RWPE1 (cell line): ENCODE data around the gene ALDOA.

ENCODE experiments used
- CTCF ChIA-PET: fragments of 350-600 bp; sonication (Branson Sonifier 250); formaldehyde crosslinking; extraction: SDS; loops from one replicate; lab custom pipeline; 2021; lab: Yijun Ruan, JAX
- POLR2A ChIA-PET: fragments of 400-600 bp; formaldehyde crosslinking; extraction: SDS; loops from one replicate; lab custom pipeline; 2020; ENCODE audit warnings: antibody characterized with exemption; ENCODE audit not compliant: low non-redundant PET; lab: Yijun Ruan, JAX
- DNase-seq: peaks from one replicate; pipeline ENCODE4 v3.0.0; 2012; ENCODE audit warnings: low spot score
- H3K27ac ChIP-seq: fragments of 450-650 bp; 2 replicates; pipeline ENCODE4 v1.5.1; 2017
- CTCF ChIP-seq: fragments of 450-650 bp; conservative IDR thresholded peaks from 2 replicates; pipeline ENCODE4 v1.5.1; 2017; ENCODE audit warnings: low read depth, mild to moderate bottlenecking

The ALDOA gene

GRCh38 chr16:30088832-30089624, 23.5 kb downstream of the ALDOA start:
- ChIA-PET POLR2A (interaction anchor here (1.2 kb wide), 1 partner anchor 11 kb away, joined by 3 read pairs; no protein-coding TSS in a partner anchor), CTCF (no interaction called here)
- DNase-seq = no peak
- peak overlapping the region; percentile 79 for H3K27ac ChIP-seq
- TF ChIP-seq CTCF = no peak

- DNase-seq = no peak
- ChIA-PET CTCF (interaction anchor here (0.6 to 2.0 kb wide), 6 partner anchors 22 to 355 kb away, joined by 3 to 11 read pairs (median 4); partner anchors contain the start of genes GDPD3 and SEPHS2), POLR2A (interaction anchor here (0.6 to 1.4 kb wide), 5 partner anchors 11 to 33 kb away, joined by 3 to 15 read pairs (median 4); partner anchors contain the start of gene ALDOA)
- peak overlapping the region; percentile 79 for H3K27ac ChIP-seq
- no peak for TF ChIP-seq CTCF
These were observed 25.2 kb downstream of the ALDOA start for GRCh38 chr16:30090610-30091331.

DNA sequence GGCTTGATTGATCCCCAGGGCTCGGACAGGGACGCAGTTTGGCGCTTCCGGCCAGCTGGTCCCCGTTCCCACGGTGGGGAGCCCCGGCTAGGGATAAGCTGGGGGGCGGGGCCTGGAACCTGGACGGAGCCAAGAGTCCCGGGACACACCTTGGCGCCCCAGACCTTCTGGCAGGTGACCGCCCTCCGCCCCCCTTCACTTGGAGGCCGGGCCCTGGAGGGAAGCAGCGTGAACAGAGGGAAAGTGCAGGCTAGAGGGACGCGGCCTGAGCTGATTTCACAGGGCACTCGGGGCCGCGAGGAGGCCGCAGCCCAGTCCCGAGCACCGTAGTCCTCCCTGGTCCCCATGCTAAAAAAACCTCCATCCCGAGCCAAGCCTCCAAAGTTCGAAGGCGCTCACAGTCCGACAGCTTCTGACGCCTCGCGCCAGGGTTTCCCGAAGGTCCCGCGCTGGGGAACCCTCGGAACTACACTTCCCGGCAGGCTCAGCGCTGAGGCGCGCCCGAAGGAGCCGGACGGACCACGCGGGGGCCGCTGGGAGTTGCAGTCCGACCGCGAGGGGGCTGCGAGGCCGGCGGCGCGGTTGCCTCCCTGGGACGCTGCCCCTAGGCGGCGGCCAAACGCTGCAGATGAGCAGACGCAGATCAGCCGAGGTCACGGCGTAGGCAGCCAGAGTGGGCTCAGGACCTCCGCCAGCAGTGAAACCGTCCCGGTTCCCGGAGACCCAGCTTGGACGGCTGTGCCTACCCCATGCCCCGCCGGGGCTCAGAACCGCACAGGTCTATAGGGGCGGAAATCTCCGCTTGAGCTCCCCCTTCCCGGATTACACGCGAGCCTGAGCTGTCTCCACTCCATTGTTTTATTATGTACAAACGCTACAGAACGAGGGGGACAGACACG, 26.2 kb downstream of the ALDOA start, which contains the start of gene TBX6:
Gene TBX6, minus strand, starts transcription at position 451 of the 899 bp plus-strand sequence. CDS start 731 bp downstream, outside the sequence.
- POLR2A ChIA-PET = interaction anchor here (0.6 to 1.4 kb wide), 2 partner anchors 18 to 25 kb away, joined by 3 to 4 read pairs; no protein-coding TSS in a partner anchor
- peak; percentile 89 for TF ChIP-seq CTCF
- peak; percentile 86 for DNase-seq
- H3K27ac ChIP-seq = peak within 1 kb of the TSS; percentile 79
- CTCF ChIA-PET = interaction anchor here (0.5 to 2.0 kb wide), 14 partner anchors 12 to 1469 kb away, joined by 3 to 16 read pairs (median 4); partner anchors contain the start of gene GDPD3

- CTCF ChIA-PET = interaction anchor here (0.6 to 2.0 kb wide), 9 partner anchors 12 to 396 kb away, joined by 3 to 16 read pairs (median 5); partner anchors contain the start of gene GDPD3
- POLR2A ChIA-PET = interaction anchor here (1.4 kb wide), 1 partner anchor 26 kb away, joined by 4 read pairs; no protein-coding TSS in a partner anchor
- H3K27ac ChIP-seq = peak overlapping the region; percentile 79
- TF ChIP-seq CTCF = no peak
- no peak for DNase-seq
These were observed 26.9 kb downstream of the ALDOA start for GRCh38 chr16:30092373-30093010.

GRCh38 chr16:30094541-30095165, 29.1 kb downstream of the ALDOA start:
- no peak for DNase-seq
- peak overlapping the region; percentile 83 for H3K27ac ChIP-seq
- ChIA-PET POLR2A (no interaction called here), CTCF (no interaction called here)
- TF ChIP-seq CTCF = no peak
